Stimulated activated naive CD4-positive, alpha-beta T cell treated with Interleukin-2 at 50 U/mL for 16 hours (primary cell): ENCODE results near the gene ITIH3.

Source experiments
- DNase-seq: peaks from one replicate; lab custom pipeline; 2025; lab: John Stamatoyannopoulos, UW

Gene ITIH3

GRCh38 chr3:52844290-52844975 lies 49.8 kb downstream of the ITIH3 start:
- no peak for DNase-seq

- no peak for DNase-seq
Measured at GRCh38 chr3:52845157-52845556, 50.6 kb downstream of the ITIH3 start.

- DNase-seq = no peak
Measured at GRCh38 chr3:52845691-52846431, 51.3 kb downstream of the ITIH3 start.

- DNase-seq = no peak
Measured at GRCh38 chr3:52846432-52846965, 51.9 kb downstream of the ITIH3 start.

GRCh38 chr3:52847241-52847640 lies 52.6 kb downstream of the ITIH3 start:
- DNase-seq = no peak

GRCh38 chr3:52847726-52848125 lies 53.1 kb downstream of the ITIH3 start:
- DNase-seq = no peak

- DNase-seq = no peak
Measured at GRCh38 chr3:52848617-52849016, 54.0 kb downstream of the ITIH3 start.

GRCh38 chr3:52849656-52850055 lies 55.1 kb downstream of the ITIH3 start:
- DNase-seq = no peak

- DNase-seq = no peak
Measured at GRCh38 chr3:52851348-52851747, 56.8 kb downstream of the ITIH3 start.

GRCh38 chr3:52852419-52852818 lies 57.8 kb downstream of the ITIH3 start:
- no peak for DNase-seq

GRCh38 chr3:52854013-52854412 lies 59.4 kb downstream of the ITIH3 start:
- DNase-seq = no peak

GRCh38 chr3:52856666-52857065 lies 62.1 kb downstream of the ITIH3 start:
- no peak for DNase-seq

GRCh38 chr3:52857133-52857532 lies 62.5 kb downstream of the ITIH3 start:
- no peak for DNase-seq

GRCh38 chr3:52857864-52858263 lies 63.3 kb downstream of the ITIH3 start:
- no peak for DNase-seq
